GM21576 (cell line): ENCODE measurements around the gene GAS6.

Experiments used
- ATAC-seq: cut with Tn5 transposase; IDR thresholded peaks from one replicate; pipeline ENCODE4 v1.9.1; 2021; ENCODE audit warnings: mild to moderate bottlenecking, moderate library complexity; ENCODE audit not compliant: unreplicated experiment

The GAS6 gene

GRCh38 chr13:113888701-113889330, 24.9 kb upstream of the GAS6 start:
- ATAC-seq, result no peak

- no peak for ATAC-seq
Measured at GRCh38 chr13:113887700-113888201, 23.9 kb upstream of the GAS6 start.

- ATAC-seq, result no peak
Measured at GRCh38 chr13:113886561-113887112, 22.8 kb upstream of the GAS6 start.

- no peak for ATAC-seq
Measured at GRCh38 chr13:113884821-113885220, 20.9 kb upstream of the GAS6 start.

GRCh38 chr13:113883921-113884804, 20.3 kb upstream of the GAS6 start:
- ATAC-seq, result no peak

- no peak for ATAC-seq
Measured at GRCh38 chr13:113883314-113883811, 19.5 kb upstream of the GAS6 start.

- ATAC-seq, result no peak
Measured at GRCh38 chr13:113882716-113883115, 18.8 kb upstream of the GAS6 start.

- no peak for ATAC-seq
Measured at GRCh38 chr13:113882267-113882630, 18.4 kb upstream of the GAS6 start.

- ATAC-seq, result no peak
Measured at GRCh38 chr13:113881614-113882266, 17.9 kb upstream of the GAS6 start.

GRCh38 chr13:113880651-113881611, 17.1 kb upstream of the GAS6 start:
- no peak for ATAC-seq

GRCh38 chr13:113879494-113880360, 15.9 kb upstream of the GAS6 start:
- ATAC-seq, result no peak

- no peak for ATAC-seq
Measured at GRCh38 chr13:113879017-113879416, 15.1 kb upstream of the GAS6 start.

GRCh38 chr13:113877149-113877990, 13.5 kb upstream of the GAS6 start:
- no peak for ATAC-seq

GRCh38 chr13:113876346-113877148, 12.7 kb upstream of the GAS6 start:
- ATAC-seq, result no peak

- ATAC-seq, result no peak
Measured at GRCh38 chr13:113875837-113876281, 12.0 kb upstream of the GAS6 start.

GRCh38 chr13:113875429-113875815, 11.5 kb upstream of the GAS6 start:
- no peak for ATAC-seq
